Endometrial microvascular endothelial cells (primary cell): Measurements from ENCODE around the gene PPP2R1B. TPM values are rescaled to one million over a fixed set of nuclear protein-coding genes. Genes with fewer than 3 reads are reported as not detected.

ENCODE experiments used
- in situ Hi-C: cut with HindIII; loops from 2 replicates; pipeline ENCODE4 v1.10.0; 2017; ENCODE audit warnings: low sequenced_read_pairs, low pct_unique_long_range_greater_than_20kb; ENCODE audit errors: inconsistent ontology term
- total RNA-seq: library from RNA; depleted of rRNA; stranded (reverse); fragments of >200 nt; gene quantifications from one replicate; pipeline ENCODE4 v1.2.3, GENCODE V29; 2015; ENCODE audit errors: inconsistent ontology term

Gene PPP2R1B
- total RNA-seq, 1 donor from 2014 or later = 63.5 TPM

DNA sequence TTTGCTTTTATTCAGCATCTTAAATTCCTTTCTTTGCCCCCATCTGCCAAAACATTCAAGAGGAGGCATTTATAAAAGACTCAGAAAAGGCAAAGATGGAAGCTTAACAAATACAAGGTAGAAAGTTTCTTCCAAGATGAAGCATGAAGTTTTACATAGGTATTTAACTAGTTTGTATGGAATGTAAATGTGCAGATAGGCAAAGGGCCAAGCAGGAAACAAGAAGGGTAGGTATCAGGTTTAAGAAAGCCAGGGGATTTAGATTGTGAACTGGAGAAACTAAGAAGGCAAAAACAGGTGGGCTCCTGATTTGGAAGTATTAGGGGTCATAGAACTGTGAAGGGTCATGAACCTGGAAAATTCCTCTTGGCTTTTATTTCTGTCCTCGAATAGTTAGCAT lies 62.6 kb downstream of the PPP2R1B start:
- in situ Hi-C loops = no loop called here

DNA sequence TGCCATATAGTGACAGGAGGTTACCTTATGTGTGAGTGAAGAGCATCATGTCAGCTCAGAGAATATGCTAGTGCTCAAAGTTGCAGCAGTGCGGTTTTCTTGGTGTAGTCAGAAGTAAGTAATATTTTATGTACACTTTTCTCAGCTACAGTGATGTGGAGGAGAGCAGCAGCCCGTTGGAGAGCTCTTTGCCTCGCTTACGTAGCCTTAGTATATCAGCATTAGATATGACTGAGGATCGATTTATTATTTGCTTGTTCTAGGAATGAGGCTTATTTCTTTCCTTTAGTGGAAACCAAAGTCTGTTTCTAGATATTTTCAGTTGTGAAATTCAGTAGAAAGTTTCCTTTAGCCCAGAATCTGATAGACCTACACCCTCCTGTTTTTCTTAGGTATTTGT lies 63.6 kb downstream of the PPP2R1B start:
- in situ Hi-C loops = no loop called here

DNA sequence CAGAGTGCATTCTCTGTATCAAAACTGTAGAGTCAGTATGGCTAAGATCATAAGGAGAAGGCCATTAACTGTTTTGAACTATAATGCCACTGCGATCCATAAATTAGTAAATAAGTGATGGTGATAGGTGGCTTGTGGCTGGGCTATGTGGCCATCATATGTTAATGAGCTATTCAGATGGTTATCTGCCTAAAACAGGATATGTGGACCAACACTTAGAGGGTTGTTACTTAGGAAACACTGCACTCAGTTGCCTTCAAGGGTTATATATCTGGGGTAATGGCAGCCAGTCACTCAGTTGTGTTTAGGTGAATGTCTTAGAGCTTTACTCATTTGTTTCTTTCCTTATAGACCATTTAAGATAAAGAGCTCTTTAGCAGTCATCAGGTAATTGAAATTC lies 66.0 kb downstream of the PPP2R1B start:
- in situ Hi-C loops = no loop called here

DNA sequence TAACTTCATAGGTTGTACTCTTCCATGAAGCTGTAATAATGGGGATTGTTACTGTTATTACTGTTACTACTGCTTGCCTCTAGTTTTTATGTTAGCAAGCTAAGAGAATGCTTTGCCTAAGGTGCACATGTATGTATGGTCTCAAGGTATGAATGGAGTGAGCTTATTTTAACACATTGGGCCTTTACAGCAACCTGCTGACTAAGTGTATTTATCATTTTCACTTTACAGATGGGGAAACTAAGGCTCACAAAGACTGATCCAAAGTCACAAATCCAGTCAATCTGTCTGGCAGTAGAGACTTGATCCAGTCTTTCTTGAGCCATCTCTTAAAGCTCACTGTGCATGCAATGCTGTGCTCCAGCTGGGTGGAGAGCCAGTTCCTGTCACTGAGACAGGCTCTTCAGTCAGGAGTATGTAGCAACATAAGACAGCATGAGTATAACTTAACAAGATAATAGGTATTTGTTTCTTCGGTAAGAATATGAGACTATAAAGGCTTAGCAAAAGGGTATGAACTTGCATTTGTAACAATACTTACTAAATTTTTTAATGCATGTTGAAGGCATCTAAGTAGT lies 66.5 kb downstream of the PPP2R1B start:
- in situ Hi-C loops = no loop called here

DNA sequence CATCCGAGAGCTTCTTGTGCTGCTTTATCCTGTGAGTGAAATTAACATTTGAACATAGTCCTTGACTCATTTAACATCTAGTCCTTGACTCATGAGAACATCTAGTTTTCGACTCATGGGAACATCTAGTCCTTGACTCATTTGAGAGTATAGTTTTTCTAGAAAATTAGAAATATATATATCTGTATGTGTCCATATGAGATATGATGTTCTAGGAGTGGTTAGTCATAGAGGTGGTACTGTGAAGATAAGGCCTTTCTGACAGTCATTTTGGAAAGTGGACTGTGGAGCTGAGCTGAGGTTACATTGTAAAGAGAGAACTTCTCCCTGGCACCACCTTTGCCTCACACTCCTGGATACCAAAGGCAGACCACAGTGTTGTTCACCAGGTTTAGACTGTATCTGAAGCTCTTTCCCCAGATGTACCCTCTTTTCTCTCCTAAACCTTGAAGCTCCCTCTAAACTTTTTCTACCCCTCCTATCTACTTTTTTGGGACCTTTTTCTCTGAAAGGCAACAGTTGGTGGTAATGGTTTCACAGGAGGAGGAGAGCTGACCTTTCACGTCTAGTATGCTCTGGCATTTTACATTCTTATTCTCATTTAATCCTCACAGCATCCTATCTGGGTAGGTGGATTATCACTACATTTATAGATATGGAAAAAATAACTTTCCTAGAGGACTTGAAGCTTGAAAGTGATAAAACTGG lies 67.2 kb downstream of the PPP2R1B start:
- in situ Hi-C loops = no loop called here

DNA sequence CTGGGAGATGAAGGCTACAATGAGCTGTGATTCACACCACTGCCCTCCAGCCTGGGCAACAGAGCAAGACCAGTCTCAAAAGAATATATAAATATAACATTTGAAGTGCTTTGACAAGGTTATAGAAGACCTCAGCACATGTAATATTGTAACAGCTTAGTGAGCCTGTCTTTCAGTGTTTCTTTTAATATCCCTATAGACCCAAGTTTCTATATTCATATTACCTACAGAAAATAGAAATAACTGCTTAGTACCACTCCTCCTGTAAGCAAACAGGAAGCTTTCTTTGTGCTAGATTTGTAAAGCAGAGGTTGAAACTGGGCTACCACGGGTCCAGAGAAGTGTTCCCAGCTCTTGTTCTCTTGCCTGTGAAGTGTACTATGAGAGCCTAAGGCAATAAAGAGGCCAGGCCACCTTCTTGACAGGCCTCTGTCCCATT lies 68.2 kb downstream of the PPP2R1B start:
- in situ Hi-C loops = no loop called here

DNA sequence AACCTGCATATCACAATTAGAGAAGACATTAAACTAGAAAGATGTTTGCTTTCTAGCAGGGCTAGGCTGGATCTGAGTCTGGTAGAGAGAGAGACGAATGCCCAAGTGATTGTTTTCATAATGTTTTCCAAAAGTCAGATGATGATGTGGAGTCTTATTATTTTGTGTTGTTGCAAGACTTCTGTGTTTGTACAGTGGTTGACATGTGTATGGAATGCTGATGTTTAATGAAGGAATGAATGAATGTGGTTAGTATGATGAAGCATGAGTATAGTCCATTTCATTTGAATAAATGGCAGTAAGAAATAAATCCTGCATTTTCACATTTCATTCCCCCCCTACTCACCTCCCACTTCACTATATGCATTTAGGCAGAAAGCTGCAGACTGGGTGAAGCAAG lies 69.6 kb downstream of the PPP2R1B start:
- in situ Hi-C loops = no loop called here

DNA sequence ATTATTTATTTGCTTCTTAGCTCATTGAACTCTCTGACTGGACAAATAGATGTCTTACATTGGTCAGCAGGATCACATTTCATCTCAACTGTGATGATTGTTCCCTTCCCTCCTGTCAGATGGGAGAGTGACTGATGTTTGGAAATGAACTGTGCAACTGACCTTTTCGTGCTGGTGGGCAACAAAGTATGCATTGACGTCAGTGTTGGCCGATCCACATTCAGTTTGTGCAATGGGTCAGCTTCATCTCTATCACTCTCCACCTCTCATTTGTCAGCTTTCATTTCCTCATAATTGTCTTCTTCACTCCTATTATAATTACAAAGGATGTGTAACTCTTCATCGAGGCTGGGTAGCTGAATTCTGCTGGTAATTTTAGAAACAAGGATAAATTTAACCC lies 71.3 kb downstream of the PPP2R1B start:
- in situ Hi-C loops = no loop called here

DNA sequence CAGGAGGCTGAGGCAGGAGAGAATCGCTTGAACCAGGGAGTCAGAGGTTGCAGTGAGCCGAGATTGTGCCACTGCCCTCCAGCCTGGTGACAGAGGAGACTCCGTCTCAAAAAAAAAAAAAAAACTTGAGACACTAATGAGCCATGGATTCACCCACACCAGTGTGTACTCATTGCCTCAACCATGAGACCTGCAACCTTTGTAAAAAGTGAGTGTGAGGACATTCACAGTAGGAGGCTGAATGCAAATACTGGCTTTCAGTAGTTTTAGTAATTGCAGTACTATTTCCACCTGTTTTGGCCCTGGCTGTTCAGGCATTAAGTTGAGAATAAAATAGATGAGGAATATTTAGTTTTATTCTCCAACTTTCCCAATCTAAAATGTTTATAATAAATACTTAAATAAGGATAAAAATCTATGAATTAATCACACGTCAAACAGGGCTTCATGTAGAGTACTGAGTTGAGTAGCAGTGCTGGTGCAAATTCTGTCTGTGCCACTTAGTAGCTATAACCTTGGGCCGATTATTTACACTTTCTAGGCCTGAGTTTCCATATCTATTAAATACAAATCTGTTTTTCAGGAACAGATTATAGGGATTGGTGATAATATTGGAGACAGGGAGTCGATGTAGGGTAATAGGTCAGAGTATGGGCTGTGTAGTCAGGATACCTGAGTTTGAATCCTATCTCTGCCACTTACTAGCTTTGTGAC lies 72.8 kb downstream of the PPP2R1B start:
- in situ Hi-C loops = no loop called here

DNA sequence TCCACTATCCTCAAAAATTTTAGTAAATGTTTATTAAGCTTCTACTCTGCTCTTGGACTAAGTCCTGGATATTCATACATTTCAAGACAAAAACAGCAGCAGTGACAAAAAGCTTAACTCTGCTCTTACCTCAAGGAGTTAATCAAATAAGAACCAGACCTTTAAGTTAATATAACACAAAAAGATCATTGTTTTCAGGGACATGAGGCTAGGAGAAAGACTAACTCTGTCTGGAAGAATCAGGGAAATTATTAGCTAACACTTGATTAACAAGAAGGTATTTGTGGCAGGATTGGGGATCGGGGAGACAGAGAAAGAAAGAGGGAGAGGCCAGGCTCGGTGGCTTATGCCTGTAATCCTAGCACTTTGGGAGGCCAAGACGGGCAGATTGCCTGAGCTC lies 74.4 kb downstream of the PPP2R1B start:
- in situ Hi-C loops = no loop called here

DNA sequence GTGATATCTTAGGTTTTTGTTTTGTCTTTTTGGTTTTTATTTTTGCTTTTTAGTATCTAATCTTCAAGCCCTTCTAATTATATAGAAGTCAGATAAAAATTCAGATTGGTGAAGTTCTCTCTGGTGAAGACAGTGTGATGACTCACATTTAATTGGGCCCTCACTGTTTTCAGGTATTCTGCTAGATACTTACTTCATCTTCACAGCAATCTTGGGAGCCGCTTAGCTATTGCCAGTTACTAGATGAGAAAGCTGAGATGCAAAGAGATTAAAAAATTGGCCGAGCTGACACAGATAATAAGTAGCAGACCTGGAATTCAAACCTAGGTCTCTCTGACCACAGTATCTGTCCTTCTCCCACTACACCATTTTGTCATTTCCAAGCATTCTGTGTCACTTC lies 75.0 kb downstream of the PPP2R1B start:
- in situ Hi-C loops = no loop called here

DNA sequence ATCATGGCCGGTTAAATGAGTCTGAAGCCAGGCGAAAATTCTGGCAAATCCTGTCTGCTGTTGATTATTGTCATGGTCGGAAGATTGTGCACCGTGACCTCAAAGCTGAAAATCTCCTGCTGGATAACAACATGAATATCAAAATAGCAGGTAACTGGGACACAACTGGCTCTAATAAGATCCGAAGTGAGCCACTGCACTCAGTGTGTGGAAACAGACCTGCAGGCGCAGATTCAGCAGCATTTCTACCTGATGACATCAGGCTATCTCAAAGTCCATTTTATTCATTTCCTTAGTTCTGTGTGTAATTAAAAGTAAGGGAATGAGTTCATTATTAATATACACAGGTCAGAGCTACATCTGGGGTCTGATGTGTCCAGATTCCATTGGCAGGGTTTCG lies 78.2 kb downstream of the PPP2R1B start:
- in situ Hi-C loops = no loop called here

DNA sequence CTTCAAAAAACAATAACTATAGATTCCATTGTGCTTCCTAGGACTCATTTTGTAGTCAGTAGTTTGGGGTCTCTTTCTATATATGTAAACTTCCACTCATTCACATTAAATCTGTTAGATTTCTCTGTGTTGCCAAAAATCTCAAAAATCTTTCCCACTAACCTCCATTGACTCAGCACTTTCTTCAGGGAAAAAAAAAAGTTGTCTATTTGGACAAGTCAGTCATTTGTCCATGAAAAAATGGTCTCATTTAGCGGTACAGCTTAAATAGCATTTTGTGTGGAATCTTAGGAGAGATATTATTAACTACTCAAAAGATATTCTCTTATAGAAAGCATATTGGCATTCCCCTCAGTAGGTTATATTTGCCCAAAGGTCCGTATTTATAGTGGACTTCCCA lies 81.9 kb downstream of the PPP2R1B start:
- in situ Hi-C loops = no loop called here

DNA sequence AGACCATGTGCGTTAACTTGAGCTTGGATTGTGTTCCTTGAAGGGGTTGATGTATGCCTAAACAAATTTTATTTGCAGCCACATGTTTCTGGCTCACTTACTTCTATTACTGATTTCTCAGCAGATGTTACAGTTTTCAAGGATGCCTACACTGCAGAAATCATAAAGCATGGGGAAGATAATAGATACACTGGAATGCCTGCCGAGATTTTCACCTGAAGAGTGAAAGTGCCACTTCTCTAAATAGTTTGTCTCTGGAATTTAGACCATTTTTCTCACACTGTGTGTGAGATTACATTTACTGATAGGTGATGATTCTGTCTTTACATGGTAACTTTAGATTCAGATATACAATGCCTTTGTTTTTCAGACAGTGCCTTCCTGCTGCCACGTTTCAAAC lies 82.4 kb downstream of the PPP2R1B start:
- in situ Hi-C loops = no loop called here

DNA sequence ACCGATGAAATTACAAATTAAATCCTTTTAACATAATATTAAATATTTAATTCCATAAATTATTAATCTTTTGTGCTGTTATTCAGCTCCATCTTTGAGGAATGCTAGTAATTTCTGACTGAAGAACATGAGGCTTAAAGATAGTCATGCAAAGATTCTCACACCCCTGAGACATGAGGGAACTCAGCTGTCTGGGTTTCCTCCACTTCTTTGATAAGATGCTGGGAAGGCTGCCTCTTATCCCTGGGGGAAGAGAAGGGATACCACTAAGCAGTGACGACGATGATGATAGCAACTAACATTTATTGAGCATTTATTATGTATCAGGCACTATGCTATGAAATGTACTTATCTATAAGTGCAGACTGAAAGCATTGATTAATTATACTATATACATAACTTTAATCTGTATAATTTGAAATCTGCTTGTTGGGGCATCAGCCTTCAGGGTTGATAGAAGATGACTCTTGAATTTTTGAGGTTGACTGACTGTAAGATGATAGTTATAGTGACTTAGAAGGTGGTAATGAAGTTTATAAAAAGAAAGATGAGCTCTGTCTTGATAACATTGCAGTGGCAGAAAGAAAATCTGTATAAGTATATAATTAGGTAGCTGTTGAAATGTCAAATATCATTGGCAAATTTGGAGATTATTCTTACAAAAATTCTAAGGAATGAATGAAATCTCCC lies 85.6 kb downstream of the PPP2R1B start:
- in situ Hi-C loops = no loop called here

Other genes starting within 250 kb of the PPP2R1B start
- gene LAYN, start 225.7 kb downstream of the PPP2R1B start, total RNA-seq = 9.8 TPM
- gene SIK2, start 163.9 kb downstream of the PPP2R1B start, total RNA-seq = 8.1 TPM
- gene ALG9, start 105.2 kb upstream of the PPP2R1B start, total RNA-seq = 34.4 TPM
- gene FDXACB1, start 112.8 kb upstream of the PPP2R1B start, total RNA-seq = 4.2 TPM
- 15.0 TPM for gene CFAP68, start 113.2 kb upstream of the PPP2R1B start, total RNA-seq
- 0.19 TPM for gene CRYAB, start 145.4 kb upstream of the PPP2R1B start, total RNA-seq
- gene HSPB2, start 146.3 kb upstream of the PPP2R1B start, total RNA-seq = not detected
- gene C11orf52, start 152.5 kb upstream of the PPP2R1B start, total RNA-seq = 12.6 TPM
- 19.0 TPM for gene DIXDC1, start 171.0 kb upstream of the PPP2R1B start, total RNA-seq